Nephron (organoid): ENCODE results near the gene HNF1A.
"Not testable (repeated sequence)": the region's sequence is repeated elsewhere in the genome, so short reads cannot be mapped to it uniquely, and the experiment has no call there.

Experiments used
- H3K27ac Mint-ChIP-seq, 3 experiments: 2 replicates each; pipeline ENCODE4 v1.8.0; 2020; ENCODE audit warnings: mixed read lengths in 3 of 3, mild to moderate bottlenecking in 2 of 3, moderate library complexity in 1 of 3
- H3K27me3 Mint-ChIP-seq: 2 replicates; pipeline ENCODE4 v1.8.0; 2021; ENCODE audit warnings: low read depth, mild to moderate bottlenecking, moderate library complexity, mixed read lengths
- H3K36me3 Mint-ChIP-seq: 2 replicates; pipeline ENCODE4 v1.8.0; 2020; ENCODE audit warnings: low read depth, mixed read lengths
- H3K4me1 Mint-ChIP-seq: 2 replicates; pipeline ENCODE4 v1.8.0; 2020; ENCODE audit warnings: mixed read lengths
- H3K4me3 Mint-ChIP-seq, 3 experiments: 2 replicates each; pipeline ENCODE4 v1.8.0; 2020; ENCODE audit warnings: mild to moderate bottlenecking in 3 of 3, mixed read lengths in 3 of 3, moderate library complexity in 2 of 3
- H3K9me3 Mint-ChIP-seq: 2 replicates; pipeline ENCODE4 v1.8.0; 2020; ENCODE audit warnings: mixed read lengths
- TF ChIP-seq, protein P1 (sequence below), 3 experiments: fragments of 200-600 bp; sonication (generic); IDR thresholded peaks; one replicate each; pipeline ENCODE4 v1.5.0; 2021; ENCODE audit warnings: antibody characterized with exemption in 3 of 3; ENCODE audit not compliant: unreplicated experiment in 3 of 3

The HNF1A gene

DNA sequence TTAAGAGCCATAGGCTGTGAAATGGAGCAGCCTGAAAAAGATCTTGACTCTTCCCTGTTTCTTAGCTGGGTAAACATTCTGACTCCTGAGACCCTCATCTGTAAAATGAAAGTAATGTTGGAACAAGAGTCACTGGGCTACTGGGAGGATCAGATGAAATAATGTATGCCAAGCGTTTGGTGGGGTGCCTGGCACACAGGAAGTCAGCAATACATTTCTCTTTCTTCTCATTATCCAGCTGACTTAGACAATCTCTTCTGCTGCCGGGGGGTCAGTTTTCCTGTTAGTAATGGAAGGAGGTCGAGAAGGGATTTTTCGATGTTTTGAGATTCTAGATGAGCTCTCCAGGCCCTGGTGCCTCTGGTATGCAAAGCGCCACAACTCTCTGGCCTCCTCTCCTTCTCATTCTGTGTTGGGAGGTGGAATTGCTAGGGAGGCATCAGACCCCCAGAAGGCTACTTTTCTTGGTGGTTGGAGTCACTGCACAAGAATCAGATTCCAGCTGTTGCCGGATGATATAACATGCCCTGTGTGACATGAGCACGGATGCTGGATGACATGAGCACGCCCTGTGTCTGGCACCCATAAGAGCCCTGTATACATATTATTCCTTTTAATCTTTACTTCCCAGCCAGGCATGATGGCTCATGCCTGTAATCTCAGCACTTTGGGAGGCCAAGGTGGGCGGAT is 56.4 kb downstream of the HNF1A start:
- Mint-ChIP-seq H3K4me1 (peaks cover 8% of the 10 kb centered on the region), H3K27ac (peak overlapping the region in 1 of 3 experiments; percentile 22), H3K27me3 (peaks cover 5% of the 10 kb centered on the region), H3K9me3 (no peaks in the 10 kb centered on the region), H3K36me3 (no peaks in the 10 kb centered on the region), H3K4me3 (no peak overlapping the region)
- TF ChIP-seq, protein P1, sequence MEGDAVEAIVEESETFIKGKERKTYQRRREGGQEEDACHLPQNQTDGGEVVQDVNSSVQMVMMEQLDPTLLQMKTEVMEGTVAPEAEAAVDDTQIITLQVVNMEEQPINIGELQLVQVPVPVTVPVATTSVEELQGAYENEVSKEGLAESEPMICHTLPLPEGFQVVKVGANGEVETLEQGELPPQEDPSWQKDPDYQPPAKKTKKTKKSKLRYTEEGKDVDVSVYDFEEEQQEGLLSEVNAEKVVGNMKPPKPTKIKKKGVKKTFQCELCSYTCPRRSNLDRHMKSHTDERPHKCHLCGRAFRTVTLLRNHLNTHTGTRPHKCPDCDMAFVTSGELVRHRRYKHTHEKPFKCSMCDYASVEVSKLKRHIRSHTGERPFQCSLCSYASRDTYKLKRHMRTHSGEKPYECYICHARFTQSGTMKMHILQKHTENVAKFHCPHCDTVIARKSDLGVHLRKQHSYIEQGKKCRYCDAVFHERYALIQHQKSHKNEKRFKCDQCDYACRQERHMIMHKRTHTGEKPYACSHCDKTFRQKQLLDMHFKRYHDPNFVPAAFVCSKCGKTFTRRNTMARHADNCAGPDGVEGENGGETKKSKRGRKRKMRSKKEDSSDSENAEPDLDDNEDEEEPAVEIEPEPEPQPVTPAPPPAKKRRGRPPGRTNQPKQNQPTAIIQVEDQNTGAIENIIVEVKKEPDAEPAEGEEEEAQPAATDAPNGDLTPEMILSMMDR (IDR thresholded peaks at IDR 0.05; ENCODE audit: unreplicated experiment in 3 of 3), result no peak

DNA sequence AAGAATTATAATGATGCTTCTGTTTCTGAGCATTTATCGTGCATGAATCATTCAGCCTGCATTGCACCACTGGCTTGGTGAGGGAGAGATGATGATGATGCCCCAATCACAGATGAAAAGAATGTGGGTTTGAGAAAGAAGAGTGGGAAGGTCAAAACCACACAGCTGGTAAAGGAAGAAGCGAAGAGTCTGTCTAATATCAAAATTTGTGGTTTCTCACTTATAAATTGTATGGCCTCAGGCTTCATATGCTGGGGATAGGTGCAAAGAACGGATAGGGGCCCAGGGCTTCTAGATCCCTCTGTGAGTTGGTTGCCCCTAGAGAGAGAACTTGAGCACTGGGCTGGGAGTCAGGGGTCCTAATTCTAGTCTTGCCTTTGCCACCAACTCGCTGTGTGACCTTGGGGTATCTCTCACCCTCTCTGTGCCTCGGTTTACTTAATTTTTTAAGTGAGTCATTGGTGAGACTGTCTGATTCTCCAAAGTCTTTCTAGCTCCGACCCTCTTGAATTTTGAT is 58.5 kb downstream of the HNF1A start:
- peaks cover 11% of the 10 kb centered on the region for H3K27me3 Mint-ChIP-seq
- no peaks in the 10 kb centered on the region for H3K36me3 Mint-ChIP-seq
- TF ChIP-seq, protein P1 (IDR thresholded peaks at IDR 0.05; ENCODE audit: unreplicated experiment in 3 of 3), result no peak
- peaks cover 8% of the 10 kb centered on the region for H3K4me1 Mint-ChIP-seq
- H3K9me3 Mint-ChIP-seq, result no peaks in the 10 kb centered on the region
- no peak overlapping the region for H3K4me3 Mint-ChIP-seq
- H3K27ac Mint-ChIP-seq, result no peak overlapping the region

DNA sequence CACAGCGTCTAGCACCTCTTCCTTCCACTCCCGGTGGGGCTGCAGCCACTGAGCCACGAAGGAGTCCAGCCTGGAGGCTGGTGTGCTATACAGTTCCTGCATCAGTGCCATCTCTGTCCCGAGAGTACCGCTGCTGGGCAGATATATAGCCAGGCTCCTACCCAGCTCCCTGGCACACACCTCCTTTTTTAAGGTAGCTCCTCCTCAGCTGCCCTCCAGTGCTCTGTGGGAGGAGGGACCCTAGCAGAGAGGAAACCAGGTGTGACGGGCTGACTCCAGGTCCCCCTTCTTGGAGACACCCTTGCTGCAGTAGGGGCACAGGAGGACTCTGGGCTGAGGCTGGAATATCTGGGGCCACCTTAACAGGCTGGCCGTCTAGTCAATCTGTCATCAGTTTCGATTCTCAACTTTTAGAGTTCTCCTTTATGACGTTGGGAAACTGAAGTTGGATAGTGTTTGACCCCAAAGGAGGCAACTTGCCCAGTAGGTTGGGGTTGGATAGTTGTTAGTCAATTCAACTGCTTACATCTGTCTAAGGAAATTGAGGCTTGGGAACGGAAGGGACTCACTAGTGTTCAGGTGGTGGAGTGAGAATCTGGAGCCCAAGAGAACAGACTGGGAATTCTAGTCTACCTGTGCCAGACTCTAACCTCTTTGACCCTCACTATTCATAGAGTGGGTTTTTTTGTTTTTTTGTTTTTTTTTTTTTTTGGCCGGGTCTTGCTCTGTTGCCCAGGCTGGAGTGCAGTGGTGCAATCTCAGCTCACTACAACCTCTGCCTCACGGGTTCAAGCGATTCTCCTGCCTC is 60.7 kb downstream of the HNF1A start, which contains the start of gene OASL:
Gene OASL, minus strand, starts transcription at position 386 of the 808 bp plus-strand sequence. Its CDS starts 275 bp downstream, at position 111.
- Mint-ChIP-seq H3K36me3 (no peaks in the 10 kb centered on the region), H3K4me3 (no peak within 1 kb of the TSS), H3K27ac (no peak within 1 kb of the TSS), H3K27me3 (peaks cover 30% of the 10 kb centered on the region), H3K4me1 (peaks cover 8% of the 10 kb centered on the region), H3K9me3 (no peaks in the 10 kb centered on the region)
- TF ChIP-seq, protein P1 (IDR thresholded peaks at IDR 0.05; ENCODE audit: unreplicated experiment in 3 of 3), result no peak

DNA sequence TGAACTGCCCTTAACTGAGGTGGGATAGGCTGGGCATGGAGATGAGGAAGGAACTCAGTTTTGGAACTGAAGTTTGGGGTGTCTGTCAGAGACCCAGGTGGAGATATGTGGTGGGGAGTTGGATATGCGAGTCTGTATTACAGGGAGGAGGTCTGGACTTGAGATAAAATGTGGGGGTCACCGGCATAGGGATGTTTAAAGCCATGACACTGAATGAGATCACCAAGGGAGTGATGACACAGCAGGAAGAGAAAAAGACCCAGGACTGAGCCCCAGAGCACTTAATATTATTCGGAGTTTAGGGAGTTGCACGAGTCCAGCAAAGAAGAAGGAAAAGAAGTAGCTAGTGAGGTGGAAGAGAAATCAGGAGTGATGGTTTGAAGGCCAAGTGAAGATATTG is 64.7 kb downstream of the HNF1A start:
- H3K4me3 Mint-ChIP-seq, result no peak overlapping the region

DNA sequence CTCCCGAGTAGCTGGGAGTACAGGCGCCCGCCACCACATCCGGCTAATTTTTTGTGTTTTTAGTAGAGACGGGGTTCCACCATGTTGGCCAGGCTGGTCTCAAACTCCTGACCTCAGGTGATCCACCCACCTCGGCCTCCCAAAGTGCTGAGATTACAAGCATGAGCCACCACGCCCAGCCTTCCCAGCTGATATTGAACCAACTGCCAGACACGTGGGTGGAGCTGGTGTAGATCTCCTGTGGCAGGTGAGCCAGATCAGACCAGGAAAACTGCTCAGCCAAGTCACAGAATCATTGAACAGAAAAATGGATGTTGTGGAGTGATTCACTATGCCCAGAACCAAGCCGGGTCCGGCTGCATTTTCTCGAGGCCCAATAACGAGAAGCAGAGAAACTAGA is 69.1 kb downstream of the HNF1A start:
- H3K27ac Mint-ChIP-seq, result not testable (repeated sequence)

More for the DNA sequence above, 64.7 kb downstream of the HNF1A start:
- peaks cover 43% of the 10 kb centered on the region for H3K27me3 Mint-ChIP-seq
- H3K36me3 Mint-ChIP-seq, result no peaks in the 10 kb centered on the region
- H3K4me1 Mint-ChIP-seq, result no peaks in the 10 kb centered on the region
- no peak overlapping the region for H3K27ac Mint-ChIP-seq
- TF ChIP-seq, protein P1 (IDR thresholded peaks at IDR 0.05; ENCODE audit: unreplicated experiment in 3 of 3), result no peak
- H3K9me3 Mint-ChIP-seq, result no peaks in the 10 kb centered on the region

DNA sequence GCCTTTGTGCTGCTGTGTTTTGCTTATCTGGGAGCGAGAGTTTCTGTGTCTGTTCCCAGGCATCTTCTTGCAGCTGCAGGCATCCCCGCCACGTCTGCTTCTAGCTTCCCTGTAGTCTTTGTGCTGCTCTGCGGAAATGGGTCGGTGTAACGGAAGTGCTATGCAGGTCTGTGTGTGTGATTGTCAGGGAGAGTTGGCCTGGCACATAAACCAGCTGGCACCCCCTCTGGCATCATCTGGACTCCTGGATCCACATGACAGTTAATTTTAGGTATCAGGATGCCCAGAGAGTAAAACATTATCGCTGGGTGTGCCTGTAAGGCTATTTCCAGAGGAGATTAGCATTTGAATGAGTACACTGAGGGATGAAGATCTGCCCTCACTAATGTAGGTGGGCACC is 70.1 kb downstream of the HNF1A start:
- Mint-ChIP-seq H3K9me3 (no peaks in the 10 kb centered on the region), H3K4me3 (no peak overlapping the region), H3K4me1 (no peaks in the 10 kb centered on the region), H3K36me3 (no peaks in the 10 kb centered on the region), H3K27ac (no peak overlapping the region), H3K27me3 (peaks cover 40% of the 10 kb centered on the region)
- TF ChIP-seq, protein P1 (IDR thresholded peaks at IDR 0.05; ENCODE audit: unreplicated experiment in 3 of 3), result no peak

More for the DNA sequence above, 69.1 kb downstream of the HNF1A start:
- not testable (repeated sequence) for H3K36me3 Mint-ChIP-seq, H3K4me1 Mint-ChIP-seq, H3K4me3 Mint-ChIP-seq, H3K9me3 Mint-ChIP-seq
- H3K27me3 Mint-ChIP-seq, result peaks cover 46% of the 10 kb centered on the region
